Activated CD8-positive, alpha-beta T cell treated with anti-CD3 and anti-CD28 coated beads for 36 hours (primary cell): ENCODE data around the gene MCTP1. TPM values are rescaled to one million over a fixed set of nuclear protein-coding genes. Genes with fewer than 3 reads are reported as not detected.

Experiments
- ATAC-seq: fragments of 200-7000 bp; cut with Tn5 transposase; one replicate; pipeline ENCODE4 v1.10.0; 2021; ENCODE audit warnings: mild to moderate bottlenecking, moderate library complexity
- CTCF ChIA-PET: fragments of 350-600 bp; sonication (Branson Sonifier 250); formaldehyde crosslinking; loops from one replicate; lab custom pipeline; 2021; ENCODE audit warnings: antibody characterized with exemption; lab: Charles Lee
- POLR2A ChIA-PET: fragments of 350-600 bp; sonication (Branson Sonifier 250); formaldehyde crosslinking; loops from one replicate; lab custom pipeline; 2021; ENCODE audit warnings: antibody characterized with exemption; lab: Charles Lee
- DNase-seq: peaks from one replicate; pipeline ENCODE4 v3.0.0-alpha.2; 2020
- H3K27ac Mint-ChIP-seq: one replicate; pipeline ENCODE4 v1.8.0; 2021; ENCODE audit warnings: mild to moderate bottlenecking, mixed read lengths
- H3K27me3 Mint-ChIP-seq: one replicate; pipeline ENCODE4 v1.8.0; 2021; ENCODE audit warnings: mixed read lengths
- H3K36me3 Mint-ChIP-seq: one replicate; pipeline ENCODE4 v1.8.0; 2021; ENCODE audit warnings: low read depth, mixed read lengths
- H3K4me1 Mint-ChIP-seq: one replicate; pipeline ENCODE4 v1.8.0; 2021; ENCODE audit warnings: low read depth, mixed read lengths
- H3K4me3 Mint-ChIP-seq: one replicate; pipeline ENCODE4 v1.8.0; 2021; ENCODE audit warnings: mild to moderate bottlenecking, moderate library complexity, mixed read lengths
- H3K9me3 Mint-ChIP-seq: one replicate; pipeline ENCODE4 v1.8.0; 2021; ENCODE audit warnings: mixed read lengths
- intact Hi-C: fragments of 100-400 bp; cut with micrococcal nuclease; formaldehyde crosslinking; loops from one replicate; pipeline ENCODE4 v1.10.0; 2022
- total RNA-seq, 2 experiments: library from RNA; stranded (reverse); gene quantifications; one replicate each; pipeline ENCODE4 v1.2.3, GENCODE V29; 2021
- TF ChIP-seq, protein P1 (sequence below): fragments of 200-600 bp; IDR thresholded peaks from one replicate; pipeline ENCODE4 v1.8.0; 2022; ENCODE audit warnings: antibody characterized with exemption, mild to moderate bottlenecking

MCTP1 gene
- total RNA-seq, 2 experiments from 2014 or later, result 0.20 to 0.40 TPM

- intact Hi-C loops, result no loop called here
- DNase-seq (no peak), ATAC-seq (no peak)
- Mint-ChIP-seq H3K4me1 (peaks cover 40% of the 10 kb centered on the region), H3K9me3 (no peaks in the 10 kb centered on the region), H3K27ac (no peak overlapping the region), H3K36me3 (no peaks in the 10 kb centered on the region), H3K27me3 (no peaks in the 10 kb centered on the region), H3K4me3 (no peak overlapping the region)
- ChIA-PET POLR2A (no interaction called here), CTCF (no interaction called here)
- TF ChIP-seq, protein P1, sequence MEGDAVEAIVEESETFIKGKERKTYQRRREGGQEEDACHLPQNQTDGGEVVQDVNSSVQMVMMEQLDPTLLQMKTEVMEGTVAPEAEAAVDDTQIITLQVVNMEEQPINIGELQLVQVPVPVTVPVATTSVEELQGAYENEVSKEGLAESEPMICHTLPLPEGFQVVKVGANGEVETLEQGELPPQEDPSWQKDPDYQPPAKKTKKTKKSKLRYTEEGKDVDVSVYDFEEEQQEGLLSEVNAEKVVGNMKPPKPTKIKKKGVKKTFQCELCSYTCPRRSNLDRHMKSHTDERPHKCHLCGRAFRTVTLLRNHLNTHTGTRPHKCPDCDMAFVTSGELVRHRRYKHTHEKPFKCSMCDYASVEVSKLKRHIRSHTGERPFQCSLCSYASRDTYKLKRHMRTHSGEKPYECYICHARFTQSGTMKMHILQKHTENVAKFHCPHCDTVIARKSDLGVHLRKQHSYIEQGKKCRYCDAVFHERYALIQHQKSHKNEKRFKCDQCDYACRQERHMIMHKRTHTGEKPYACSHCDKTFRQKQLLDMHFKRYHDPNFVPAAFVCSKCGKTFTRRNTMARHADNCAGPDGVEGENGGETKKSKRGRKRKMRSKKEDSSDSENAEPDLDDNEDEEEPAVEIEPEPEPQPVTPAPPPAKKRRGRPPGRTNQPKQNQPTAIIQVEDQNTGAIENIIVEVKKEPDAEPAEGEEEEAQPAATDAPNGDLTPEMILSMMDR, result no peak
These were observed 488.3 kb downstream of the MCTP1 start for GRCh38 chr5:94796586-94796985.

DNA sequence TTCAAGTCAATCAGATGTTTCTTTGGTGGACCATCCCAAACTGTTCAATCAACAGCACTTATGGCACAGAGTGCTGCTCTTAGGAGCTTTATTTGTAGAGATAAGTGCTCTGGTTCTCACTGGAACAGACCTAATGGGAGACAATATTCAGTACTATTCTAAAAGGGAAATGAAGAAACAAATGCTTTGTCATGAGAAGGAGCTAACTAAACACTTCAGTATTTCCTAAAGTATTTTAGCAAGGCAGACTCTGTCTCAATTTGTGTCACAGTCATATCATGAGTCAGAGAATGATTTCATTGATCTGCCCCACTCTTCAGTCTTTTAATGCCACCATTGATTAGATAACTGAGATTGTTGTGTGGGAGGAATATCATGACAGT lies 491.1 kb downstream of the MCTP1 start:
- TF ChIP-seq, protein P1, result no peak
- H3K27me3 Mint-ChIP-seq, result no peaks in the 10 kb centered on the region
- ChIA-PET POLR2A (interaction anchor here (0.7 to 1.2 kb wide), 2 partner anchors 12 to 92 kb away, joined by 3 read pairs; no protein-coding TSS in a partner anchor), CTCF (interaction anchor here (1.0 to 1.8 kb wide), 4 partner anchors 18 to 270 kb away, joined by 3 to 6 read pairs (median 3); no protein-coding TSS in a partner anchor)
- H3K36me3 Mint-ChIP-seq, result no peaks in the 10 kb centered on the region
- DNase-seq (no peak), ATAC-seq (peak; percentile 74)
- H3K9me3 Mint-ChIP-seq, result no peaks in the 10 kb centered on the region
- H3K4me3 Mint-ChIP-seq, result peak overlapping the region; percentile 47
- peaks cover 40% of the 10 kb centered on the region for H3K4me1 Mint-ChIP-seq
- peak overlapping the region; percentile 86 for H3K27ac Mint-ChIP-seq
- intact Hi-C loops, result no loop called here

DNA sequence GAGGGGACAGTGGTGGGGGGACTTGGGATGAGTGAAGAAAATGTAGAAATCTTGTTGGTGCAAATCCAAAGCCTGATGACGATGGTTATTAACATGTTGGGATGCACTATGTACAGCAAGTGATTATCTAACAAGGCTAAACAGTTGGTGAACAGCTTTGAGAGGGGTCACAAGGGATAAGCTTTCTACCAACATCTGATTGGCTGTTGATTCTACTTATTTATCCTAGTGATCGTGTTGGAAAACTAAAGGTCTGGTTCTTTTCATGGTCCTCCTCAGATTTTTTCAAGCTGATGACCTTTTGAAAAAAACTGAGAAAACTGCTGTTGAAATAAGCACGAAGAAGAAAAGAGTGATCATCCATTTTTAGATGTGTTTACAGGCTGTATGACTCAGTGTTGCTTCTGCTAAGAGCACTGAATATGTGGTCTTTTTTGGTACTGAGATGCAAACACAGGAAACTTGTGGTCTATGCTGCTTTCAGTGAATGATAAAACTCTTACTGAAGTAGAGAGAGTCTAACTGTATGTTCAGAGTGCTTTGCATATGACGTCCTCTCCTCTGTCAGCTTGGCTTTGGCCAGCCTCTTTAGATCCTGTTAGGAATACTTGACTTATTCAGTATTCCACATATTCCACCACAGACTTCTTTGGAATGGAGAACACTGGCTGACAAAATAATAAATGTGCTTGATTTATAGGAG lies 491.6 kb downstream of the MCTP1 start:
- no peaks in the 10 kb centered on the region for H3K27me3 Mint-ChIP-seq

DNA sequence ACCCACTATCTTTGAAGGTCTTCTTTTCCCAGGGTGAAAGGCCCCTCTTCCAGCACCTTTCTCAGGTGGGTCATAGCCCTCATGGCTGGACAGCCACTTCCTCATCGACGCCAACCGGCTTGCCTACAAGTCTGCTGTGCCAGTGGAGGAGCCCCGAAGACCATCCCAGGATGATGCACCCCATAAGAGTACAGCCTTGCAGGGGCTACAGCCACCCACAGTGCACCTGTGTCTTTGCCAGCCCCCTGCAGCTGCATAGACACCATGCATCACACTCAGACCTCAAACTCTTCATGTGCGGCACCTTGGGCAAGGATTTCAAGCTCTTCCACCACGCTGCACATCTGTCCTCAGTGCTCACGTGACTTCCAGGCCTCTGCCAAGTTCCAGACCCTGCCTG lies 493.1 kb downstream of the MCTP1 start:
- Mint-ChIP-seq H3K27ac (peak overlapping the region; percentile 20), H3K4me1 (peaks cover 43% of the 10 kb centered on the region), H3K9me3 (no peaks in the 10 kb centered on the region), H3K36me3 (no peaks in the 10 kb centered on the region), H3K4me3 (no peak overlapping the region), H3K27me3 (no peaks in the 10 kb centered on the region)
- TF ChIP-seq, protein P1, result no peak
- no peak for ATAC-seq
- CTCF ChIA-PET, result interaction anchor here (1.2 kb wide), 1 partner anchor 9 kb away, joined by 3 read pairs; no protein-coding TSS in a partner anchor
- no peak for DNase-seq
- POLR2A ChIA-PET, result no interaction called here
- intact Hi-C loops, result no loop called here

More for the DNA sequence above, 491.6 kb downstream of the MCTP1 start:
- TF ChIP-seq, protein P1, result no peak
- peak; percentile 97 for ATAC-seq
- Mint-ChIP-seq H3K27ac (peak overlapping the region; percentile 90), H3K4me3 (peak overlapping the region; percentile 47), H3K9me3 (no peaks in the 10 kb centered on the region), H3K4me1 (peaks cover 42% of the 10 kb centered on the region), H3K36me3 (no peaks in the 10 kb centered on the region)
- intact Hi-C loops, result no loop called here
- CTCF ChIA-PET, result interaction anchor here (1.0 to 1.8 kb wide), 6 partner anchors 11 to 269 kb away, joined by 3 to 6 read pairs (median 3); no protein-coding TSS in a partner anchor
- POLR2A ChIA-PET, result interaction anchor here (0.7 to 1.2 kb wide), 2 partner anchors 11 to 91 kb away, joined by 3 read pairs; no protein-coding TSS in a partner anchor
- peak; percentile 45 for DNase-seq

- ChIA-PET POLR2A (no interaction called here), CTCF (no interaction called here)
- Mint-ChIP-seq H3K27ac (no peak overlapping the region), H3K36me3 (no peaks in the 10 kb centered on the region), H3K4me3 (no peak overlapping the region), H3K9me3 (no peaks in the 10 kb centered on the region), H3K27me3 (no peaks in the 10 kb centered on the region), H3K4me1 (peaks cover 18% of the 10 kb centered on the region)
- TF ChIP-seq, protein P1, result no peak
- DNase-seq, result no peak
- intact Hi-C loops, result no loop called here
- ATAC-seq, result no peak
These were observed 496.4 kb downstream of the MCTP1 start for GRCh38 chr5:94788527-94788926.
